Prostate gland (tissue), 2 donors: ENCODE data around the gene PSMD11. TPM values are rescaled to one million over a fixed set of nuclear protein-coding genes. Genes with fewer than 3 reads are reported as not detected.

Experiments
- DNase-seq: peaks from one replicate; pipeline ENCODE4 v3.0.0-alpha.2; 2019; ENCODE audit warnings: low spot score
- H3K27ac ChIP-seq, 2 donors: fragments of 200-600 bp; sonication (generic); 2 replicates each; pipeline ENCODE4 v1.5.1; 2017 to 2019
- H3K27me3 ChIP-seq: fragments of 200-600 bp; sonication (generic); replicated peaks from 2 replicates; pipeline ENCODE4 v1.5.1; 2019; ENCODE audit not compliant: insufficient read depth
- H3K36me3 ChIP-seq, 2 donors: fragments of 200-600 bp; sonication (generic); 1 replicate in 1 of 2; 2 replicates in 1 of 2; pipeline versions ENCODE4 v1.5.1 to v1.8.1; 2017 to 2019
- H3K4me1 ChIP-seq: fragments of 200-600 bp; sonication (generic); replicated peaks from 2 replicates; pipeline ENCODE4 v1.5.1; 2019
- H3K4me3 ChIP-seq, 2 donors: fragments of 200-600 bp; sonication (generic); 2 replicates each; pipeline ENCODE4 v1.5.1; 2017 to 2019
- H3K9me3 ChIP-seq: fragments of 200-600 bp; sonication (generic); 2 replicates; pipeline ENCODE4 v1.5.1; 2017
- CTCF ChIP-seq, 4 experiments: fragments of 200-600 bp in 2 of 4; fragments of 450-650 bp in 2 of 4; sonication (generic) in 2 of 4; IDR thresholded peaks; 1 replicate in 3 of 4; 2 replicates in 1 of 4; pipeline ENCODE4 v1.5.1; 2016 to 2019; ENCODE audit warnings: antibody characterized with exemption in 4 of 4, mild to moderate bottlenecking in 2 of 4, moderate library complexity in 2 of 4
- POLR2A ChIP-seq: fragments of 450-650 bp; IDR thresholded peaks from one replicate; pipeline ENCODE4 v1.6.1; 2016; ENCODE audit warnings: antibody characterized with exemption, mild to moderate bottlenecking
- POLR2AphosphoS5 ChIP-seq: sonication (generic); formaldehyde crosslinking; IDR thresholded peaks from one replicate; pipeline ENCODE4 v1.6.1; 2017; ENCODE audit warnings: antibody characterized with exemption
- WGBS: methylation state at CpG from one replicate; pipeline ENCODE4 v1.1.5; 2018; 5-methylcytosine and 5-hydroxymethylcytosine counted together
- intact Hi-C: fragments of 100-400 bp; cut with DNase I; formaldehyde crosslinking; loops from one replicate; pipeline ENCODE4 v1.14.2; 2022
- total RNA-seq, 2 donors: library from RNA; depleted of rRNA; stranded (reverse); fragments of >200 nt; gene quantifications; one replicate each; pipeline ENCODE4 v1.1.0, GENCODE V29; 2016

Gene PSMD11
- total RNA-seq, 2 donors from 2014 or later = 47.4 to 53.3 TPM

GRCh38 chr17:32461498-32461852, 17.2 kb downstream of the PSMD11 start:
- Histone ChIP-seq H3K27ac (no peak overlapping the region), H3K4me1 (no peaks in the 10 kb centered on the region), H3K36me3 (no peaks in the 10 kb centered on the region), H3K9me3 (no peaks in the 10 kb centered on the region), H3K27me3 (no peaks in the 10 kb centered on the region), H3K4me3 (no peak overlapping the region)
- WGBS = 71% methylated on average over 4 of the region's 4 CpGs
- no peak for DNase-seq
- intact Hi-C loops = no loop called here
- TF ChIP-seq POLR2AphosphoS5 (no peak), POLR2A (no peak), CTCF (IDR thresholded peaks at IDR 0.05) (peak in 1 of 4 experiments; percentile 28)

GRCh38 chr17:32461853-32462617, 17.7 kb downstream of the PSMD11 start:
- Histone ChIP-seq H3K9me3 (no peaks in the 10 kb centered on the region), H3K4me3 (no peak overlapping the region), H3K4me1 (no peaks in the 10 kb centered on the region), H3K27me3 (no peaks in the 10 kb centered on the region), H3K27ac (no peak overlapping the region), H3K36me3 (no peaks in the 10 kb centered on the region)
- peak in 3 of 4 experiments; percentile 23 to 37 (median 34) for TF ChIP-seq CTCF (IDR thresholded peaks at IDR 0.05)
- no peak for TF ChIP-seq POLR2A
- DNase-seq = no peak
- intact Hi-C loops = no loop called here
- 58% methylated on average over 1 of the region's 1 CpG for WGBS

- Histone ChIP-seq H3K4me3 (no peak overlapping the region), H3K36me3 (no peaks in the 10 kb centered on the region), H3K9me3 (no peaks in the 10 kb centered on the region), H3K27me3 (no peaks in the 10 kb centered on the region), H3K4me1 (no peaks in the 10 kb centered on the region), H3K27ac (no peak overlapping the region)
- 91% methylated on average over 3 of the region's 3 CpGs for WGBS
- DNase-seq = no peak
- intact Hi-C loops = no loop called here
- no peak for TF ChIP-seq CTCF (IDR thresholded peaks at IDR 0.05)
- TF ChIP-seq POLR2A = no peak
- TF ChIP-seq POLR2AphosphoS5 = no peak
These were observed 19.0 kb downstream of the PSMD11 start for GRCh38 chr17:32463304-32463703.

GRCh38 chr17:32464374-32464773, 20.1 kb downstream of the PSMD11 start:
- Histone ChIP-seq H3K36me3 (no peaks in the 10 kb centered on the region), H3K4me3 (no peak overlapping the region), H3K27ac (no peak overlapping the region), H3K9me3 (no peaks in the 10 kb centered on the region), H3K4me1 (no peaks in the 10 kb centered on the region), H3K27me3 (no peaks in the 10 kb centered on the region)
- TF ChIP-seq POLR2A (no peak), POLR2AphosphoS5 (no peak), CTCF (IDR thresholded peaks at IDR 0.05) (no peak)
- intact Hi-C loops = no loop called here
- WGBS = 71% methylated on average over 1 of the region's 1 CpG
- no peak for DNase-seq

- 96% methylated on average over 7 of the region's 7 CpGs for WGBS
These were observed 23.6 kb downstream of the PSMD11 start for GRCh38 chr17:32467949-32468348.

More at GRCh38 chr17:32467949-32468348, 23.6 kb downstream of the PSMD11 start:
- no peak for TF ChIP-seq POLR2AphosphoS5
- no peak for TF ChIP-seq CTCF (IDR thresholded peaks at IDR 0.05)
- no peak for TF ChIP-seq POLR2A
- Histone ChIP-seq H3K27me3 (no peaks in the 10 kb centered on the region), H3K27ac (no peak overlapping the region), H3K36me3 (no peaks in the 10 kb centered on the region), H3K4me3 (no peak overlapping the region), H3K9me3 (no peaks in the 10 kb centered on the region), H3K4me1 (no peaks in the 10 kb centered on the region)
- intact Hi-C loops = no loop called here
- DNase-seq = no peak
